Prostate gland (tissue), 2 donors: ENCODE measurements around the gene CRISP2. TPM values are rescaled to one million over a fixed set of nuclear protein-coding genes. Genes with fewer than 3 reads are reported as not detected.

ENCODE experiments used
- DNase-seq: peaks from one replicate; pipeline ENCODE4 v3.0.0-alpha.2; 2019; ENCODE audit warnings: low spot score
- H3K27ac ChIP-seq, 2 donors: fragments of 200-600 bp; sonication (generic); 2 replicates each; pipeline ENCODE4 v1.5.1; 2017 to 2019
- H3K27me3 ChIP-seq: fragments of 200-600 bp; sonication (generic); replicated peaks from 2 replicates; pipeline ENCODE4 v1.5.1; 2019; ENCODE audit not compliant: insufficient read depth
- H3K36me3 ChIP-seq, 2 donors: fragments of 200-600 bp; sonication (generic); 1 replicate in 1 of 2; 2 replicates in 1 of 2; pipeline versions ENCODE4 v1.5.1 to v1.8.1; 2017 to 2019
- H3K4me1 ChIP-seq: fragments of 200-600 bp; sonication (generic); replicated peaks from 2 replicates; pipeline ENCODE4 v1.5.1; 2019
- H3K4me3 ChIP-seq, 2 donors: fragments of 200-600 bp; sonication (generic); 2 replicates each; pipeline ENCODE4 v1.5.1; 2017 to 2019
- H3K9me3 ChIP-seq: fragments of 200-600 bp; sonication (generic); 2 replicates; pipeline ENCODE4 v1.5.1; 2017
- POLR2A ChIP-seq: fragments of 450-650 bp; IDR thresholded peaks from one replicate; pipeline ENCODE4 v1.6.1; 2016; ENCODE audit warnings: antibody characterized with exemption, mild to moderate bottlenecking
- POLR2AphosphoS5 ChIP-seq: sonication (generic); formaldehyde crosslinking; IDR thresholded peaks from one replicate; pipeline ENCODE4 v1.6.1; 2017; ENCODE audit warnings: antibody characterized with exemption
- WGBS: methylation state at CpG from one replicate; pipeline ENCODE4 v1.1.5; 2018; 5-methylcytosine and 5-hydroxymethylcytosine counted together
- intact Hi-C: fragments of 100-400 bp; cut with DNase I; formaldehyde crosslinking; loops from one replicate; pipeline ENCODE4 v1.14.2; 2022
- total RNA-seq, 2 donors: library from RNA; depleted of rRNA; stranded (reverse); fragments of >200 nt; gene quantifications; one replicate each; pipeline ENCODE4 v1.1.0, GENCODE V29; 2016
- TF ChIP-seq, protein P1 (sequence below), 4 experiments: fragments of 200-600 bp in 2 of 4; fragments of 450-650 bp in 2 of 4; sonication (generic) in 2 of 4; IDR thresholded peaks; 1 replicate in 3 of 4; 2 replicates in 1 of 4; pipeline ENCODE4 v1.5.1; 2016 to 2019; ENCODE audit warnings: antibody characterized with exemption in 4 of 4, mild to moderate bottlenecking in 2 of 4, moderate library complexity in 2 of 4

CRISP2 gene
- total RNA-seq, 2 donors from 2014 or later, result 0.14 to 22.7 TPM

DNA sequence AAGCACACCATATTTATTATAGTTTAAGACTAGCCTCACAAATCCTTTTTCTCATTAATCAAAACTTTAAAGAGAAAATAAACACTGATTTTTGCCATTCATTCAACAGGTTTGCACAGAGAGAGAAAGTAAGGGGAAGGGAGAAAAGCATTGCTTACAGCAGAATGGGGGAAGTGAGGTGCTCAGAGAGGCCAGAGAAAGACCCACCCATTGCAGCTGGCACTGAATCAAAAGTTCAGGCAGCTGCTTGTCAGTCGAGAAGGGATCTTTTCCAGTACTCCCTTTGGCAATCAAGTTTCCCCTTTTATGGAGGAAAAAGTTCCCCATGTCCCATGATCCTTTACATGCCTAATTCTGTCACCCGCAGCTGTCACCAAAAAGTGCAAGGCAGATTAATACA is 8.0 kb upstream of the CRISP2 start:
- Histone ChIP-seq H3K36me3 (no peaks in the 10 kb centered on the region), H3K4me3 (no peak overlapping the region), H3K27ac (no peak overlapping the region), H3K9me3 (no peaks in the 10 kb centered on the region), H3K27me3 (no peaks in the 10 kb centered on the region), H3K4me1 (no peaks in the 10 kb centered on the region)
- 63% methylated on average over 2 of the region's 2 CpGs for WGBS
- TF ChIP-seq, protein P1, sequence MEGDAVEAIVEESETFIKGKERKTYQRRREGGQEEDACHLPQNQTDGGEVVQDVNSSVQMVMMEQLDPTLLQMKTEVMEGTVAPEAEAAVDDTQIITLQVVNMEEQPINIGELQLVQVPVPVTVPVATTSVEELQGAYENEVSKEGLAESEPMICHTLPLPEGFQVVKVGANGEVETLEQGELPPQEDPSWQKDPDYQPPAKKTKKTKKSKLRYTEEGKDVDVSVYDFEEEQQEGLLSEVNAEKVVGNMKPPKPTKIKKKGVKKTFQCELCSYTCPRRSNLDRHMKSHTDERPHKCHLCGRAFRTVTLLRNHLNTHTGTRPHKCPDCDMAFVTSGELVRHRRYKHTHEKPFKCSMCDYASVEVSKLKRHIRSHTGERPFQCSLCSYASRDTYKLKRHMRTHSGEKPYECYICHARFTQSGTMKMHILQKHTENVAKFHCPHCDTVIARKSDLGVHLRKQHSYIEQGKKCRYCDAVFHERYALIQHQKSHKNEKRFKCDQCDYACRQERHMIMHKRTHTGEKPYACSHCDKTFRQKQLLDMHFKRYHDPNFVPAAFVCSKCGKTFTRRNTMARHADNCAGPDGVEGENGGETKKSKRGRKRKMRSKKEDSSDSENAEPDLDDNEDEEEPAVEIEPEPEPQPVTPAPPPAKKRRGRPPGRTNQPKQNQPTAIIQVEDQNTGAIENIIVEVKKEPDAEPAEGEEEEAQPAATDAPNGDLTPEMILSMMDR (IDR thresholded peaks at IDR 0.05), result no peak
- TF ChIP-seq POLR2AphosphoS5 (no peak), POLR2A (no peak)
- no peak for DNase-seq
- intact Hi-C loops, result no loop called here

DNA sequence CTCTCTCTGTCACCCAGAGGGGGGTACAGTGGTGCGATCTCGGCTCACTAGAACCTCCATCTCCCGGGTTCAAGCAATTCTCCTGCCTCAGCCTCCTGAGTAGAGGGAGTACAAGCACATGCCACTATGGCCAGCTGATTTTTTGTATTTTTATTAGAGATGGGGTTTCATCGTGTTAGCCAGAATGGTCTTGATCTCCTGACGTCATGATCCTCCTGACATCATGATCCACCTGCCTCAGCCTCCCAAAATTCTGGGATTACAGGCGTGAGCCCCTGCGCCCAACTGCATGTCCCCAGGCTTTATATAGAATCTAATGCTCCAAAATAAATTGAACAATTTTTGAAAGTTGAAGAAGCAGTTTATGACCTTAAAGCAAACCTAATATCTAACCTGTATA is 7.0 kb upstream of the CRISP2 start:
- H3K36me3 ChIP-seq, result no peaks in the 10 kb centered on the region
- intact Hi-C loops, result no loop called here
- no peak for TF ChIP-seq POLR2AphosphoS5
- TF ChIP-seq POLR2A, result no peak
- TF ChIP-seq, protein P1 (IDR thresholded peaks at IDR 0.05), result no peak
- H3K9me3 ChIP-seq, result no peaks in the 10 kb centered on the region
- H3K27me3 ChIP-seq, result no peaks in the 10 kb centered on the region
- H3K27ac ChIP-seq, result no peak overlapping the region
- WGBS, result 88% methylated on average over 7 of the region's 7 CpGs
- no peak for DNase-seq
- no peaks in the 10 kb centered on the region for H3K4me1 ChIP-seq
- no peak overlapping the region for H3K4me3 ChIP-seq

DNA sequence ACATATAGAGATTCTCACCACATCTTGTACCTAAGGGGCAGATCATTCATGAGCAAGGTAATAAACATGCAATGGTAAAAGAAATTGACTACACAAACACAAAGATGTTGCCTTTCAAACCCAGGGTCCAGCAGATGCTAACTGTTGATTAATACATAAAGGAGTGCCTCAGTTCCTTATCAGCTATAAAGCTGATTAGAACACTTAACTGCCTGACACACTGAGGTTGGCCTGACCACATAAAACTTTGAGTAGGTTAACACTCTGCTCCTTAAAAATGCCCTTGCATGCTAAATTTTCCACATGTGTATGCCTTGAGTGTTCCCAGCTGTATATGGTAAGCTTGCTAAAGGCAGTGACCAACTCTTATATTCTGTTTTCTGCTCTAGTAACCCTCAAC is 14.9 kb downstream of the CRISP2 start:
- Histone ChIP-seq H3K27me3 (no peaks in the 10 kb centered on the region), H3K4me1 (no peaks in the 10 kb centered on the region), H3K36me3 (no peaks in the 10 kb centered on the region), H3K4me3 (no peak overlapping the region), H3K9me3 (no peaks in the 10 kb centered on the region), H3K27ac (no peak overlapping the region)
- DNase-seq, result no peak
- intact Hi-C loops, result no loop called here
- no peak for TF ChIP-seq POLR2A

DNA sequence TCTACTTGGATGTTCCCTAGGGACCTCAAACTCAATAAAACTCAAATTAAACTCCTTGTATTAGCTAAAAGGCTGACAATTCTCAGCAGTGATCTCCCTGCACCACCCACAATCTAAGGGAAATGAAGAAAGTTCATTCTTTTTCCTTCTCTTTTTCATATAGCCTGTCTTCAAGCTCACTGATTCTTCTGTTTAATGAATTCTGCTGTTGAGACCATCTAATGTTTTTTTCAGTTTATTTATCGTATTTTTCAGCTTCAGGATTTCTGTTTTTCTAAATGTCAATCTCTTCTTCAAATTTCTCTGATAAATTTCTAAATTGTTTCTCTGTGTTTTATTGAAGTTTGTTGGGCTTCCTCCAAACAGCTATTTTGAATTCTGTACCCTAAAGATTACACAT is 19.8 kb downstream of the CRISP2 start:
- Histone ChIP-seq H3K4me1 (no peaks in the 10 kb centered on the region), H3K4me3 (no peak overlapping the region), H3K36me3 (no peaks in the 10 kb centered on the region), H3K27me3 (no peaks in the 10 kb centered on the region), H3K9me3 (no peaks in the 10 kb centered on the region), H3K27ac (no peak overlapping the region)
- intact Hi-C loops, result no loop called here
- 87% methylated on average over 1 of the region's 1 CpG for WGBS
- no peak for DNase-seq
- TF ChIP-seq POLR2A (no peak), POLR2AphosphoS5 (no peak)
- TF ChIP-seq, protein P1 (IDR thresholded peaks at IDR 0.05), result no peak

DNA sequence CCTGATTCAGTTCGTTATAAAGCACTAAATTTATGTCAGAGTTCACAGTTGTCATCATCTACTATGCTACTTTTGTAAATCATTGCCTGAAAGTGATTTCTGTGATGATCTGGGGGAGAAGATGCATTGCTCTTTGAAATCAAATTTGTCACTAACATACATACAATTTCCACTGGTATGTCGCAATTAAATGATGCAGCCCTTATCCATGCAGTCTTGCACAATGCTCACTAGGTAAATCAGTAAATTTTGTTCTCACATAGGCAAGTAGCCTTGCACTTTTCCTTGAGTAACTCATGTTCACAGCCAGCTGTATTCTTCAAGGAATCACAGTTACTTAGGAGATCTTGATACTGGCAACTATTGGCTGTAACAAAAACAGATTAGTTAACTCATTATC is 20.8 kb downstream of the CRISP2 start:
- no peaks in the 10 kb centered on the region for H3K4me1 ChIP-seq
- no peak overlapping the region for H3K27ac ChIP-seq
- no peak for DNase-seq
- H3K9me3 ChIP-seq, result no peaks in the 10 kb centered on the region
- no peak for TF ChIP-seq POLR2AphosphoS5
- TF ChIP-seq POLR2A, result no peak
- TF ChIP-seq, protein P1 (IDR thresholded peaks at IDR 0.05), result no peak
- 81% methylated on average over 2 of the region's 2 CpGs for WGBS
- intact Hi-C loops, result no loop called here
- no peak overlapping the region for H3K4me3 ChIP-seq
- H3K36me3 ChIP-seq, result no peaks in the 10 kb centered on the region
- H3K27me3 ChIP-seq, result no peaks in the 10 kb centered on the region
